ENCODE data around the gene MCFD2. TPM values are rescaled to one million over a fixed set of nuclear protein-coding genes. Genes with fewer than 3 reads are reported as not detected.
"Not testable (repeated sequence)": the region's sequence is repeated elsewhere in the genome, so short reads cannot be mapped to it uniquely, and the experiment has no call there.

MCFD2 gene
- total RNA-seq, 1 donor from 2014 or later = 103 TPM

GRCh38 chr2:46875962-46876689 lies 39.5 kb downstream of the MCFD2 start:
- DNase-seq (ENCODE audit: extremely low read depth, low read depth, low spot score) = not testable (repeated sequence)

DNA sequence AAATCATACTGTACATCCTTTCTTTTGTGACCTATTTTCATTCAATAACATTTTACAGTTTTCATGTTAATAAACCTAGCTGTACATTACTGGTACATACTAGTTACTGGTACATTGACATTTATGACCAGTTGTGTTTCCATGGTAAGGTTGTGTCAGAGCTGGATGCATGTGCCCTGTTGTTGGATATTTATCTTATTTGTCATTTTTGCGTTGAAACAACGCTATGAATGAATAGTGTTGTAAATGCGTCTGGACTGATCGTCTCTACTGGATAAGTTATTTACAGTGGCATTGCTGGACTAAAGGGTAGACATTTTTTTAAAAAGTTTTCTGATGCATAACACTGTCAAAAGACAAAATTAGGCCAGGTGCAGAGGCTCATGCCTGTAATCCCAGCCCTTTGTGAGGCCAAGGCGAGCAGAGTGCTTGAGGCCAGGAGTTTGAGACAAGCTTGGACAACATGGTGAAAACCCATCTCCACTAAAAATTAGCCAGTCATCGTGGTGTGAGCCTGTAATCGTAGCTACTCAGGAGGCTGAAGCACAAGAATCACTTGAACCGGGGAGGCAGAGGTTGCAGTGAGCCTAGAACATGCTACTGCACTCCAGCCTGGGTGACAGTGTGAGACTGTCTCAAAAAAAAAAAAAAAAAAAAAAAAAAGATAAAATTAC lies 40.2 kb downstream of the MCFD2 start:
- no peak for DNase-seq (ENCODE audit: extremely low read depth, low read depth, low spot score)

- no peak for DNase-seq (ENCODE audit: extremely low read depth, low read depth, low spot score)
Measured at GRCh38 chr2:46874236-46874929, 41.2 kb downstream of the MCFD2 start.

- no peak for DNase-seq (ENCODE audit: extremely low read depth, low read depth, low spot score)
Measured at GRCh38 chr2:46873604-46874068, 42.0 kb downstream of the MCFD2 start.

DNA sequence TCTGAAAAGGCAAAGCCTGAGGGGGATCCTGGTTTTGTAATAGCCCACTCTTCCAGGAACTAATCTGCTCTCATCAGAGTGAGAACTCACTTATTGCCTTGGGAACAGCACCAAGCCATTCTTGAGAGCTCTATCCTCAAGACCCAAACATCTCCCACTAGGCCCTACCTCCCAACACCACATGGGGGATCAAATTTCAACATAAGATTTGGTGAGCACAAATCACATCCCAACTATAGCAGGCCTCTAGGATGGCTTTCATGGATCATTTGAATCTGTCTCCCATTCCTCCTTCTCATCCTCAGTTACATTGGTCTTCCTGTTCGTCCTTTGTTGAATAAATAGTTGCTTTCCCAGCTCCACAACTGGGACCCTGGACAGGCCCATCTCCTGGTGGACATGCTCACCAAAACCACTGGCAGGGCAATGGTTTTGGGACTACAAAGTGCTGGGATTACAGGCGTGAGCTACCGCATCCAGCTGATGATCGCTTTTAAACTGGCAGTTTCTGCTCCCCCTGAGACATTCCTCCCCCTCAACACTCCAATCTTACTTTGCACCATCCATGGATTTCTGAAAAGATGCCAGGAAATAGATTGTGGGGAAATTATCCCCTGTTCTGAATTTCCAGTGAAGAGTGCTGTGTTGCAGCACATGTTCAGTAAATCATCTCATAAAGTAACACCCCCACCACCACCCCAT lies 42.6 kb downstream of the MCFD2 start:
- no peak for DNase-seq (ENCODE audit: extremely low read depth, low read depth, low spot score)

DNA sequence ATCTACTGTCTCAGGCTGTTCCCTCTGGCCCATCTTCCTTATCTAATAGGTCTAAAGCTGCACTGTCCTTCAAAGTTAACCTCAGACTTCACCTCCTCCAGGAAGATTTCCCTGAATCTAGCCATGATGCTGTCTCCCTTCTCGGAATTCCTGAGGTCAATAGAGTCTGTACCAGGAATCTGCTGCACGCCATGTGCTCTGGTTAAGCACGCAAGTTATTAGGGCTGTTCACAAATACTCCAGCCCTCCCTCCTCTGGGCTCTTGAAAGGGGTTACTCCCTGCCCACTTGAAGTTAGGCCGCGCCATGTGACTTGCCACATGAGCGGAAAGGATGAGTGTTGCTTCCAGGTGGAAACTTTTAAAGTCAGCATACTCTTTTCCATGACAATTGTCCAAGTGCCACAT lies 43.6 kb downstream of the MCFD2 start:
- no peak for DNase-seq (ENCODE audit: extremely low read depth, low read depth, low spot score)

DNA sequence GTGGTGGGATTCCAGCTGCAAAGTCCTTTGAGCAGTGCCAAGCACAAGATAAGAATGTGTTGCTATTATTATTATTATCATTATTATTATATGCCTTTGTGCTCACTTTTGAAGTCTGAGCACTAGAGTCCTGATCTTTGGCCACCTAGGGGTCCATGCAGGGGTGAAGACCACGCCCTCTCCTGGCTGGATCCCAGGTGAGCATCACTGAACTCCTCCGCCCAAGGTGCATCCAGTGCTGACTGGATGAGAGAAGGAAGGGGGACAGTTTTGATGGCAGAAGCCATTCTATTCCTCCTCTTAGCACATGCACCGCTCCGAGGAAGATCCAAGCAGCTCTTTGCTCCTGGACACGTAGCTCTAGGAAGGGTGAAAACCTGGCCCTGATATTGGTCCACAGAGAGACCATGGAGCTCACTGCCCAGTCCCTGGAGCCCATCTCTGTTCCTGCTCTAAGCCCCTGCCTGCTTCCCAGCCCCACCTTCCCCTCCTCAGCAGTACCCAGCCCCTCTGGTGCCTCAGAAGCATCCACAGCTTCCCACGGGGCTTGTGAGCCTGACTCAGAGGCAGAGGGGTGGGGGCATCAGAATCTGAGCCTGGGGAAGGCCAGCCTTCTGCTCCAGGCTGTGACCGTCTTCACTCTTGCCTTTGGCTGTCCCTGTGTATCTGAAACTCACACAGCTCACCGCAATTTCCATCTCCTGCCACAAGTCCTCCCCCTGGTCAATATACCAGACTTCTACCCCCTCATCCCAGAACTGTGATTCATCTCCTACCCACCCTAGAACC lies 45.4 kb downstream of the MCFD2 start:
- no peak for DNase-seq (ENCODE audit: extremely low read depth, low read depth, low spot score)

DNA sequence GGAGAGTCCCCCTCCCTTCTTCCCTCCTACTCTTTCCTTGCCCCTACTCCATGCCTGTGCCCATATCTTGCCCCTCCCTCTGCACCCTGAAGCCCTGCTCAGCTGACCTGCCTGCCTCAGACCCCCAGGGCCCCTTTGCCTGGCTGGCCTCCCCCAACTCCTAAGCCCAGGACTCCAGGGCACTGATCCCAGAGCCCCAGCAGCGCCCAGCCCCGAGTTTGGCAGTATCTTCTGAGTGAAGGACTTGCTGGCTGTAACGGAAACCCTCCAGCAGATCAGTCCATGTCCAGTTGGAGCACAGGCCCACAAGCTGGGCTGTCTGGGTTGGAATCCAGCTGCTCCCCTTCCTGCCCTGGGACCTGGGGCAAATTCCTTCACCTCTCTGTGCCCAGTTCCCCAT lies 46.0 kb downstream of the MCFD2 start:
- DNase-seq (ENCODE audit: extremely low read depth, low read depth, low spot score) = no peak

DNA sequence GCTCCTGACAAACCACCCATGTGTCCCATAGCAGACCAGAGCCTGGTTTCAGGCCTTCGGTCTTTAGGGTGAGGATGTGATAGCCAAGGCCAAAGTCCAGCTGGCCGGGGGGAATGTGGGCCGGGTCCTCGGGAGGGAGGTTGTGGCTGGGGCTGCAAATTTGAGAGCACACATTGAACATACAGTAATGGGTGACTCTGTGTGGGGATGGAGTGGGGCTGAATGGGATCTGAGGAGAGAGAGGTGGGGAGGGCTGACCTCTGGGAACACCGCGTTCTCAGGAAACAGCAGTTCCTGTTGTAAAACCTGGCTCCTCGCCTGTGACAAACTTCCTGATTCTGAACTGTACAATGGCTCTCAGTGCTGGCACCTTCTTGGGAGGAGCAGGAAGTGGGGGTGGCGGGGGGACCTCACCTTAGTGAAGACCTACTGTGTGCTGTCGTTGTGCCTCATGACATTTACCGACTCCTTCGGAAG lies 48.8 kb downstream of the MCFD2 start:
- DNase-seq (ENCODE audit: extremely low read depth, low read depth, low spot score) = no peak

GRCh38 chr2:46865181-46865970 lies 50.2 kb downstream of the MCFD2 start:
- no peak for DNase-seq (ENCODE audit: extremely low read depth, low read depth, low spot score)

GRCh38 chr2:46863882-46864281 lies 51.7 kb downstream of the MCFD2 start:
- DNase-seq (ENCODE audit: extremely low read depth, low read depth, low spot score) = no peak

DNA sequence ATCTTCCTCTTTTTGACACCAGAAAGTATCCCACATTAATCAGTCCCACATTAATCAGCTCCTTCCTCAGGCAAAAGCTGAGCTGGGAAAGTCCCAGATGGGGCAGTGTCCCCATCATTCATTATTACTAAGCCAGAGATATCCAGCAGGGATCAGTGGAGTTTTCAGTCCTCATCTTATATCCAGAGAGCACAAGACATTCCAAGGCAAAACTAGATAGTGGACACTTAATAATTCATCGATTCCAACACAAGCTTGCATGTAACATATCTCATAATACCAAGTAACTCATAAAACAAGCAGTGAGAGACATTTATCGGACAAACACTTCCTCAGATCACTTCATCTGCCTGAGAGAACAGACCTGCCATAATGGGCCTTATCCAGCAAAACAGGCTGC lies 53.1 kb downstream of the MCFD2 start:
- no peak for DNase-seq (ENCODE audit: extremely low read depth, low read depth, low spot score)

DNA sequence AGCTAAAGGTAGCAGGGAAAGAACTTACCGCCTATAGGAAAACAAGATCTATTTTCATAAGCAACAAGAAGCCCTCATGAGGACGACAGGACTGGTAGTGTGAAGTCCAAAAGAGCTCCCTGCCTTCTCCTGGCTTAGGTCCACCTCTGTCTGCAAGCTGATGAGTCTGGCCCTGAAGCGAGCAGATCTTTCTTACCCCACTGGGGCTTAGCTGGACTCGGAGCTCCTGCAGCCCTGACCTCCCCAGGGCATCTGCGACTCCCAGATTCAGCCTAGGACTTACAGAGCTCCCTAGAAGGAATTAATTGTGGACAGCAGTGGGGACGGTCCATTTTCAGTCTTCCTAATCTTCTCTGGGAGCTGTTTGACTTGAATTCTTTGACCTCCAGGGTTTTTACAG lies 53.7 kb downstream of the MCFD2 start:
- no peak for DNase-seq (ENCODE audit: extremely low read depth, low read depth, low spot score)

DNA sequence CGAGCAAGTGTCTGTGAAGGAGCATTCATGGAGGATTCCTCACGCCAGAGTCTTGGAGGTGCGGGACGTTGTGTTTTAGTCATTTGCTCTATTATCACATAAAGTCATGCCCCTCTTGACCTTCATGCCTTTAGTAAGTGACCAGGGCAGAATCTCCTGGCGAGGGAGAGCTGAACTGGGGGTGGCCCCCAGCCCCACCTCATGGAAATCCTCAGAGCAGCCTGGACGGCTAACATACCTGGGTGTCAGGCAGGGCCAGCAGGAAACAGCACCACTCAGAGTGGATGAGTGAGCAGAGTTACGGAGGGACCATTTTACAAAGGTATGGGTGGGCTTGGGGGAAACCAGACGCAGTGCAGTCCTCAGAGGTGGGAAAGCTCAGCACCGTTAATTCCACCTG lies 56.1 kb downstream of the MCFD2 start:
- no peak for DNase-seq (ENCODE audit: extremely low read depth, low read depth, low spot score)

- no peak for DNase-seq (ENCODE audit: extremely low read depth, low read depth, low spot score)
Measured at GRCh38 chr2:46858702-46859090, 56.9 kb downstream of the MCFD2 start.

- DNase-seq (ENCODE audit: extremely low read depth, low read depth, low spot score) = no peak
Measured at GRCh38 chr2:46857871-46858701, 57.5 kb downstream of the MCFD2 start.

DNA sequence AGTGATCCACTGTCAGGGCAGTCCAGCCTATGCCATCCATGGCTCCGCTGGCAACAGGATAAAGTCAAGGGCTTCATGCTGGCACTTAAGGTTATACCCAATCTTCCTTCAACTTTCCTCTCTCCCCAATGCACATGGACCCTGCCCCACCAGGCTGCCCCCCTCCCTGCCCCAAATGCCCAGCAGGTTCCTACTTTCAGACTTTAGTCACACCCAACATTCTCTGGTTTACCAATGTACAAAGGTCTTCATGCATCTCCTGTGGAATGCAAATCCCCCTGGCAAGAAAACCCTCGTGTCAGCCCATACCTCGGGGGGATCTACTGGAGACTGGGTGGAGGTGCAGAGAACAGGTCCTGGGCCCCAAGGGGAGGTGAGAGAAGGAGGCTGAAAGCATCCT lies 59.3 kb downstream of the MCFD2 start:
- DNase-seq (ENCODE audit: extremely low read depth, low read depth, low spot score) = no peak

DNA sequence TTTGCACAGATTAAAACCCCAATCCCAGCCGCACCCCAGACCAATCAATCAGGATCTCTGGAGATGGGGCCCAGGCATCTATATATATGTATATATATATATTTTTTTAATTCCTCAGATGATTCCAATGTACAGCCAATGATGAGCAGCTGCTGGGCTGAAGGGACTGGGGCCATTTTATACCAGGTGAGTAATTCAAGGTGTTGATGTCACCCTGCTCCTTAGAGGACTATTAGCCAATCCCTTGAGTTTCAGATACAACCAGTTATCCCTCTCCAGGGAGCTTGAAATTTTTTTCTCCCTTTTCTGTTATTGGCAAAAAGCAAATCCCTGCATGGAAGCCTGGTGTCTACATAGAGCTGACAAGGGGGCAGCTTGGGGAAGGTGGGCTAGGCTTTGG lies 59.8 kb downstream of the MCFD2 start:
- DNase-seq (ENCODE audit: extremely low read depth, low read depth, low spot score) = no peak

GRCh38 chr2:46854260-46854659 lies 61.3 kb downstream of the MCFD2 start:
- DNase-seq (ENCODE audit: extremely low read depth, low read depth, low spot score) = no peak

Measured in glomerular endothelial cell (primary cell).